Astrocyte (in vitro differentiated cells and primary cell): ENCODE data around the gene MRS2. TPM values are rescaled to one million over a fixed set of nuclear protein-coding genes. Genes with fewer than 3 reads are reported as not detected.

ENCODE experiments used
- DNase-seq: peaks from one replicate; pipeline ENCODE4 v3.0.0-alpha.2; 2010; ENCODE audit warnings: low read depth
- FAIRE-seq: peaks from 2 replicates; lab custom pipeline; 2011; peaks lifted over from hg19 to GRCh38; lab: Jason Lieb, UNC
- H2AFZ ChIP-seq: 2 replicates; pipeline ENCODE4 v1.6.0; 2012; ENCODE audit warnings: low read depth, low read length, inconsistent platforms
- H3K27ac ChIP-seq: 2 replicates; pipeline ENCODE4 v1.5.1; 2011; ENCODE audit warnings: low read depth, low read length, inconsistent platforms
- H3K27me3 ChIP-seq: 2 replicates; pipeline ENCODE4 v1.6.0; 2011; ENCODE audit warnings: low read length, inconsistent platforms; ENCODE audit not compliant: insufficient read depth
- H3K36me3 ChIP-seq: 2 replicates; pipeline ENCODE4 v1.5.1; 2011; ENCODE audit warnings: low read length, inconsistent platforms; ENCODE audit not compliant: insufficient read depth
- H3K4me1 ChIP-seq: 2 replicates; pipeline ENCODE4 v1.5.1; 2011; ENCODE audit warnings: low read length, inconsistent platforms; ENCODE audit not compliant: insufficient read depth
- H3K4me2 ChIP-seq: 2 replicates; pipeline ENCODE4 v1.6.0; 2012; ENCODE audit warnings: low read length, inconsistent platforms
- H3K4me3 ChIP-seq: 2 replicates; pipeline ENCODE4 v1.5.1; 2011; ENCODE audit warnings: low read depth, mild to moderate bottlenecking, low read length, inconsistent platforms; ENCODE audit not compliant: insufficient read depth
- H3K79me2 ChIP-seq: 2 replicates; pipeline ENCODE4 v1.6.0; 2012; ENCODE audit warnings: mild to moderate bottlenecking, low read length, inconsistent platforms; ENCODE audit not compliant: insufficient read depth
- H3K9ac ChIP-seq: 2 replicates; pipeline ENCODE4 v1.6.0; 2012; ENCODE audit warnings: mild to moderate bottlenecking, low read length, inconsistent platforms
- H3K9me3 ChIP-seq: 2 replicates; pipeline ENCODE4 v1.5.1; 2012; ENCODE audit warnings: low read depth, mild to moderate bottlenecking, low read length, inconsistent platforms; ENCODE audit not compliant: insufficient read depth
- H4K20me1 ChIP-seq: 2 replicates; pipeline ENCODE4 v1.6.0; 2012; ENCODE audit warnings: low read length, inconsistent platforms; ENCODE audit not compliant: insufficient read depth
- H3K27ac Mint-ChIP-seq: one replicate; pipeline ENCODE4 v1.8.0; 2021; ENCODE audit warnings: mild to moderate bottlenecking, mixed read lengths; ENCODE audit not compliant: unreplicated experiment
- H3K27me3 Mint-ChIP-seq: one replicate; pipeline ENCODE4 v1.8.0; 2021; ENCODE audit warnings: low read depth, mixed read lengths; ENCODE audit not compliant: unreplicated experiment
- H3K36me3 Mint-ChIP-seq: one replicate; pipeline ENCODE4 v1.8.0; 2021; ENCODE audit warnings: low read depth, mixed read lengths; ENCODE audit not compliant: unreplicated experiment
- H3K4me1 Mint-ChIP-seq: one replicate; pipeline ENCODE4 v1.8.0; 2021; ENCODE audit warnings: low read depth, mixed read lengths; ENCODE audit not compliant: unreplicated experiment
- H3K4me3 Mint-ChIP-seq: one replicate; pipeline ENCODE4 v1.8.0; 2021; ENCODE audit warnings: mild to moderate bottlenecking, moderate library complexity, mixed read lengths; ENCODE audit not compliant: unreplicated experiment
- H3K9me3 Mint-ChIP-seq: one replicate; pipeline ENCODE4 v1.8.0; 2021; ENCODE audit warnings: mild to moderate bottlenecking, mixed read lengths; ENCODE audit not compliant: unreplicated experiment
- EZH2 ChIP-seq: IDR thresholded peaks from 2 replicates; pipeline ENCODE4 v1.6.1; 2012; ENCODE audit warnings: mild to moderate bottlenecking, low read length, inconsistent platforms; ENCODE audit not compliant: insufficient read depth
- total RNA-seq: library from RNA; stranded (reverse); gene quantifications from 2 replicates; pipeline ENCODE4 v1.2.1, GENCODE V29; 2021
- TF ChIP-seq, protein P1 (sequence below): IDR thresholded peaks from 2 replicates; pipeline ENCODE4 v1.5.1; 2011; ENCODE audit warnings: low read depth, mild to moderate bottlenecking, inconsistent platforms, low read length, moderate library complexity; ENCODE audit not compliant: insufficient read depth

MRS2 gene
- total RNA-seq, 1 donor from 2014 or later: 68.9 TPM

DNA sequence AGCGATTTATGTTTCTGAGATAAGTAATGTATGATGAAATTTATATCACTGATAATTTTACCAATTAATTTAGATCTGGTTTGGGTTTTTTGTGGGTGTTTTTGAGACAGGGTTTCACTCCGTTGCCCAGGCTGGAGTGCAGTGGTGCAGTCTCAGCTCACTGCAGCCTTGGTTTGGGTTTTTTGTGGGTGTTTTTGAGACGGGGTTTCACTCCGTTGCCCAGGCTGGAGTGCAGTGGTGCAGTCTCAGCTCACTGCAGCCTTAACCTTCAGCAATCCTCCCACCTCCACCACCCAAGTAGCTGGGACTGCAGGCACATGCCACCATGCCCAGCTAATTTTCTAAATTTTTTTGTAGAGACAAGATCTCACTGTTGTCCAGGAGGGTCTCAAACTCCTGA is 13.0 kb downstream of the MRS2 start:
- Histone ChIP-seq H2AFZ (no peak overlapping the region), H3K4me3 (no peak overlapping the region), H3K4me2 (no peak overlapping the region), H3K9me3 (no peaks in the 10 kb centered on the region), H3K36me3 (peaks cover 47% of the 10 kb centered on the region), H3K27me3 (no peaks in the 10 kb centered on the region), H3K9ac (no peak overlapping the region), H3K79me2 (no peaks in the 10 kb centered on the region), H3K4me1 (no peaks in the 10 kb centered on the region), H4K20me1 (no peaks in the 10 kb centered on the region), H3K27ac (no peak overlapping the region)
- Mint-ChIP-seq H3K4me1 (no peaks in the 10 kb centered on the region), H3K27me3 (no peaks in the 10 kb centered on the region), H3K27ac (no peak overlapping the region), H3K9me3 (no peaks in the 10 kb centered on the region), H3K4me3 (no peak overlapping the region), H3K36me3 (peaks cover 18% of the 10 kb centered on the region)
- FAIRE-seq: no peak
- DNase-seq: no peak
- no peak for TF ChIP-seq EZH2
- TF ChIP-seq, protein P1, sequence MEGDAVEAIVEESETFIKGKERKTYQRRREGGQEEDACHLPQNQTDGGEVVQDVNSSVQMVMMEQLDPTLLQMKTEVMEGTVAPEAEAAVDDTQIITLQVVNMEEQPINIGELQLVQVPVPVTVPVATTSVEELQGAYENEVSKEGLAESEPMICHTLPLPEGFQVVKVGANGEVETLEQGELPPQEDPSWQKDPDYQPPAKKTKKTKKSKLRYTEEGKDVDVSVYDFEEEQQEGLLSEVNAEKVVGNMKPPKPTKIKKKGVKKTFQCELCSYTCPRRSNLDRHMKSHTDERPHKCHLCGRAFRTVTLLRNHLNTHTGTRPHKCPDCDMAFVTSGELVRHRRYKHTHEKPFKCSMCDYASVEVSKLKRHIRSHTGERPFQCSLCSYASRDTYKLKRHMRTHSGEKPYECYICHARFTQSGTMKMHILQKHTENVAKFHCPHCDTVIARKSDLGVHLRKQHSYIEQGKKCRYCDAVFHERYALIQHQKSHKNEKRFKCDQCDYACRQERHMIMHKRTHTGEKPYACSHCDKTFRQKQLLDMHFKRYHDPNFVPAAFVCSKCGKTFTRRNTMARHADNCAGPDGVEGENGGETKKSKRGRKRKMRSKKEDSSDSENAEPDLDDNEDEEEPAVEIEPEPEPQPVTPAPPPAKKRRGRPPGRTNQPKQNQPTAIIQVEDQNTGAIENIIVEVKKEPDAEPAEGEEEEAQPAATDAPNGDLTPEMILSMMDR: no peak

DNA sequence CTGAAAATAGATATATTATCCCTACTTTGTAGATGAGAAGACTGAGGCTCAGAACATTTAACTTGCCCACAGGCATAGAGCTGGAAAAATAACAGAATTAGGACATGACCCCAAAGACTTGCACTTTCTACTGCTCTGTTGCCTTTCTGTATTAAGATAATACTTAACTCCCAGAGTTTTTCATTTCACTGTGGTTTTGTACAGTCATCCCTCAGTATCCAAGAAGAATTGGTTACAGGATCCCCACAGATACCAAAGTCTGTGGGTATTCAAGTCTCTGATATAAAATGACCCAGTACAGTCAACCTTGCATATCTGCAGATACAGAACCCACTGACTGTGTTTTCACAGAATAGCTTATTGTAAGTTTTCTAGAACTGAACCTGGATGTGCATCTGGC is 16.8 kb downstream of the MRS2 start:
- peaks cover 11% of the 10 kb centered on the region for H3K36me3 Mint-ChIP-seq
- Histone ChIP-seq H3K4me2 (no peak overlapping the region), H3K27ac (no peak overlapping the region), H3K4me3 (no peak overlapping the region), H3K27me3 (no peaks in the 10 kb centered on the region), H3K36me3 (peaks cover 57% of the 10 kb centered on the region), H4K20me1 (no peaks in the 10 kb centered on the region), H2AFZ (no peak overlapping the region), H3K9ac (no peak overlapping the region), H3K79me2 (no peaks in the 10 kb centered on the region), H3K4me1 (no peaks in the 10 kb centered on the region), H3K9me3 (no peaks in the 10 kb centered on the region)
- H3K9me3 Mint-ChIP-seq: no peaks in the 10 kb centered on the region
- no peaks in the 10 kb centered on the region for H3K4me1 Mint-ChIP-seq
- DNase-seq: peak; percentile 51
- no peaks in the 10 kb centered on the region for H3K27me3 Mint-ChIP-seq
- no peak overlapping the region for H3K27ac Mint-ChIP-seq
- no peak for FAIRE-seq
- no peak overlapping the region for H3K4me3 Mint-ChIP-seq
- TF ChIP-seq, protein P1: no peak
- no peak for TF ChIP-seq EZH2

DNA sequence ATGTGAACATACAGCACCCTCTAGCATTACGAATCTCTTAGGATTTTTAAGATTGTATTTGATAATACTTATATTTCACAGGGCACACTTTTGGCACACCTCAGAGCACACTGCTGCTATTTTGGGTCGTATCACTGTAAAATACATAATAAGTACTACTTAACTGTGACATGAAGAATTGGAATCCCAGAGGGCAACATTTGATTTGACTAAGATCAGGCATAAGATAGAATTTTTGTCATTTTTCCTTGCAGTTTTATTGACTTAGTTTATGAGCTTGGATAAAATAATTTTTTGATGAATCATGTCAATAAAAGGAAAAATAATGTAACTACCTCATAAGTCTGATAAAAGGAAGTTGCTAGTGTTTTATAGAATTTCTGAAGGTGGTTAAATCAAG is 22.4 kb downstream of the MRS2 start:
- no peaks in the 10 kb centered on the region for H3K27me3 ChIP-seq
- no peaks in the 10 kb centered on the region for H3K27me3 Mint-ChIP-seq
- DNase-seq: no peak
- peaks cover 30% of the 10 kb centered on the region for H3K36me3 ChIP-seq
- H3K4me3 ChIP-seq: no peak overlapping the region
- H3K27ac Mint-ChIP-seq: no peak overlapping the region
- H3K27ac ChIP-seq: no peak overlapping the region
- TF ChIP-seq, protein P1: no peak
- TF ChIP-seq EZH2: no peak
- H3K4me1 Mint-ChIP-seq: peaks cover 9% of the 10 kb centered on the region
- H3K9ac ChIP-seq: no peak overlapping the region
- H3K4me3 Mint-ChIP-seq: no peak overlapping the region
- H3K4me1 ChIP-seq: peaks cover 6% of the 10 kb centered on the region
- H3K9me3 Mint-ChIP-seq: no peaks in the 10 kb centered on the region
- H3K79me2 ChIP-seq: no peaks in the 10 kb centered on the region
- no peak overlapping the region for H3K4me2 ChIP-seq
- H4K20me1 ChIP-seq: no peaks in the 10 kb centered on the region
- H2AFZ ChIP-seq: no peak overlapping the region
- H3K9me3 ChIP-seq: no peaks in the 10 kb centered on the region
- no peak for FAIRE-seq
- H3K36me3 Mint-ChIP-seq: peaks cover 11% of the 10 kb centered on the region
